OCI-LY1 (cell line): Measurements from ENCODE around the gene FAM222B.
"Not testable (repeated sequence)": the region's sequence is repeated elsewhere in the genome, so short reads cannot be mapped to it uniquely, and the experiment has no call there.

Experiments
- H2AFZ ChIP-seq: fragments of 200-600 bp; sonication (generic), shearing (Covaris generic); 2 replicates; pipeline ENCODE4 v1.6.0; 2014; ENCODE audit warnings: antibody characterized with exemption, mild to moderate bottlenecking, low read length
- H3F3A ChIP-seq: fragments of 200-600 bp; sonication (generic), shearing (Covaris generic); 2 replicates; pipeline ENCODE4 v1.6.0; 2014; ENCODE audit warnings: mild to moderate bottlenecking, antibody characterized with exemption, low read length, moderate library complexity; ENCODE audit not compliant: insufficient read depth
- H3K27ac ChIP-seq: fragments of 200-600 bp; sonication (generic); 2 replicates; pipeline ENCODE4 v1.5.1; 2014; ENCODE audit warnings: low read length, mixed run types, mild to moderate bottlenecking, low read depth; ENCODE audit not compliant: poor library complexity, severe bottlenecking
- H3K27me3 ChIP-seq: fragments of 200-600 bp; sonication (generic); 2 replicates; pipeline ENCODE4 v1.6.0; 2014; ENCODE audit warnings: antibody characterized with exemption, mild to moderate bottlenecking, low read length, moderate library complexity; ENCODE audit not compliant: insufficient read depth
- H3K36me3 ChIP-seq: fragments of 200-600 bp; sonication (generic); 2 replicates; pipeline ENCODE4 v1.6.1; 2014; ENCODE audit warnings: mild to moderate bottlenecking, antibody characterized with exemption, low read length, moderate library complexity, mixed read lengths; ENCODE audit not compliant: insufficient read depth
- H3K4me1 ChIP-seq: fragments of 200-600 bp; sonication (generic); 2 replicates; pipeline ENCODE4 v1.5.1; 2014; ENCODE audit warnings: mild to moderate bottlenecking, low read length, moderate library complexity; ENCODE audit not compliant: insufficient read depth, severe bottlenecking
- H3K4me2 ChIP-seq: fragments of 200-600 bp; sonication (generic), shearing (Covaris generic); 2 replicates; pipeline ENCODE4 v1.6.1; 2014; ENCODE audit warnings: low read length
- H3K4me3 ChIP-seq: fragments of 200-600 bp; sonication (generic); 2 replicates; pipeline ENCODE4 v1.5.1; 2014; ENCODE audit warnings: low read length, low read depth, mild to moderate bottlenecking, mixed read lengths; ENCODE audit not compliant: poor library complexity, severe bottlenecking
- H3K79me2 ChIP-seq: fragments of 200-600 bp; shearing (Covaris generic); 2 replicates; pipeline ENCODE4 v1.6.1; 2016; ENCODE audit warnings: mixed run types, low read length, mixed read lengths; ENCODE audit not compliant: insufficient read depth
- H3K9ac ChIP-seq: fragments of 200-600 bp; sonication (generic), shearing (Covaris generic); 2 replicates; pipeline ENCODE4 v1.6.1; 2014; ENCODE audit warnings: mild to moderate bottlenecking, low read length, mixed read lengths
- H3K9me2 ChIP-seq: fragments of 200-600 bp; sonication (generic), shearing (Covaris generic); 2 replicates; pipeline ENCODE4 v1.6.1; 2014; ENCODE audit warnings: low read depth, mild to moderate bottlenecking, low read length, mixed read lengths
- H3K9me3 ChIP-seq: fragments of 200-600 bp; shearing (Covaris generic); 2 replicates; pipeline ENCODE4 v1.6.1; 2014; ENCODE audit warnings: low read length, mixed read lengths
- H4K20me1 ChIP-seq: fragments of 200-600 bp; sonication (generic), shearing (Covaris generic); 2 replicates; pipeline ENCODE4 v1.6.0; 2016; ENCODE audit warnings: mild to moderate bottlenecking, low read length; ENCODE audit not compliant: insufficient read depth
- CTCF ChIP-seq: fragments of 200-600 bp; sonication (generic), shearing (Covaris generic); IDR thresholded peaks from 2 replicates; pipeline ENCODE4 v1.5.1; 2017; ENCODE audit warnings: mild to moderate bottlenecking, antibody characterized with exemption, low read length, moderate library complexity, mixed read lengths
- EZH2 ChIP-seq: fragments of 200-600 bp; sonication (generic), shearing (Covaris generic); IDR thresholded peaks from 2 replicates; pipeline ENCODE4 v1.8.0; 2017; ENCODE audit warnings: borderline replicate concordance, mixed run types, mild to moderate bottlenecking, antibody characterized with exemption, low read length, moderate library complexity, mixed read lengths

The FAM222B gene

GRCh38 chr17:28737316-28737715 is 105.3 kb downstream of the FAM222B start:
- peak overlapping the region; percentile 58 for H3K4me2 ChIP-seq

GRCh38 chr17:28735913-28736769 is 106.4 kb downstream of the FAM222B start:
- H2AFZ ChIP-seq, H3K4me3 ChIP-seq, H3K27ac ChIP-seq, H3K27me3 ChIP-seq, H3K79me2 ChIP-seq, H3K9me2 ChIP-seq, H4K20me1 ChIP-seq, H3K9me3 ChIP-seq, H3F3A ChIP-seq, H3K9ac ChIP-seq, H3K4me2 ChIP-seq: not testable (repeated sequence)
- Histone ChIP-seq H3K36me3 (peaks cover 42% of the 10 kb centered on the region), H3K4me1 (peaks cover 35% of the 10 kb centered on the region)

More at GRCh38 chr17:28737316-28737715, 105.3 kb downstream of the FAM222B start:
- Histone ChIP-seq H3K36me3 (peaks cover 42% of the 10 kb centered on the region), H3F3A (no peaks in the 10 kb centered on the region), H3K9ac (peak overlapping the region; percentile 71; the same call in 1 of the 2 replicates), H3K4me1 (peaks cover 47% of the 10 kb centered on the region), H3K4me3 (no peak overlapping the region), H3K9me3 (peaks cover 9% of the 10 kb centered on the region), H3K27me3 (no peaks in the 10 kb centered on the region), H3K9me2 (no peaks in the 10 kb centered on the region), H3K27ac (peak overlapping the region; percentile 97), H4K20me1 (no peaks in the 10 kb centered on the region), H2AFZ (no peak overlapping the region), H3K79me2 (no peaks in the 10 kb centered on the region)
- no peak for TF ChIP-seq CTCF
- no peak for TF ChIP-seq EZH2

GRCh38 chr17:28735242-28735722 is 107.3 kb downstream of the FAM222B start:
- Histone ChIP-seq H3K79me2 (no peaks in the 10 kb centered on the region), H3K4me2 (no peak overlapping the region), H3K9me2 (no peaks in the 10 kb centered on the region), H3K4me3 (no peak overlapping the region), H3F3A (no peaks in the 10 kb centered on the region), H3K27ac (peak overlapping the region; percentile 50), H3K9ac (no peak overlapping the region), H3K36me3 (peaks cover 33% of the 10 kb centered on the region), H2AFZ (no peak overlapping the region), H4K20me1 (no peaks in the 10 kb centered on the region), H3K27me3 (no peaks in the 10 kb centered on the region), H3K4me1 (peaks cover 27% of the 10 kb centered on the region), H3K9me3 (peaks cover 4% of the 10 kb centered on the region)
- TF ChIP-seq EZH2 (no peak), CTCF (no peak)
